ENCODE data around the gene SREBF1.
A peak's percentile ranks its signal among the peaks of the same experiment; 100 is the strongest.

Gene SREBF1

GRCh38 chr17:17840751-17841591, 4.2 kb upstream of the SREBF1 start:
- DNase-seq (ENCODE audit: low spot score), result no peak

GRCh38 chr17:17839791-17840707, 3.3 kb upstream of the SREBF1 start:
- peak; percentile 86 for DNase-seq (ENCODE audit: low spot score)

DNA sequence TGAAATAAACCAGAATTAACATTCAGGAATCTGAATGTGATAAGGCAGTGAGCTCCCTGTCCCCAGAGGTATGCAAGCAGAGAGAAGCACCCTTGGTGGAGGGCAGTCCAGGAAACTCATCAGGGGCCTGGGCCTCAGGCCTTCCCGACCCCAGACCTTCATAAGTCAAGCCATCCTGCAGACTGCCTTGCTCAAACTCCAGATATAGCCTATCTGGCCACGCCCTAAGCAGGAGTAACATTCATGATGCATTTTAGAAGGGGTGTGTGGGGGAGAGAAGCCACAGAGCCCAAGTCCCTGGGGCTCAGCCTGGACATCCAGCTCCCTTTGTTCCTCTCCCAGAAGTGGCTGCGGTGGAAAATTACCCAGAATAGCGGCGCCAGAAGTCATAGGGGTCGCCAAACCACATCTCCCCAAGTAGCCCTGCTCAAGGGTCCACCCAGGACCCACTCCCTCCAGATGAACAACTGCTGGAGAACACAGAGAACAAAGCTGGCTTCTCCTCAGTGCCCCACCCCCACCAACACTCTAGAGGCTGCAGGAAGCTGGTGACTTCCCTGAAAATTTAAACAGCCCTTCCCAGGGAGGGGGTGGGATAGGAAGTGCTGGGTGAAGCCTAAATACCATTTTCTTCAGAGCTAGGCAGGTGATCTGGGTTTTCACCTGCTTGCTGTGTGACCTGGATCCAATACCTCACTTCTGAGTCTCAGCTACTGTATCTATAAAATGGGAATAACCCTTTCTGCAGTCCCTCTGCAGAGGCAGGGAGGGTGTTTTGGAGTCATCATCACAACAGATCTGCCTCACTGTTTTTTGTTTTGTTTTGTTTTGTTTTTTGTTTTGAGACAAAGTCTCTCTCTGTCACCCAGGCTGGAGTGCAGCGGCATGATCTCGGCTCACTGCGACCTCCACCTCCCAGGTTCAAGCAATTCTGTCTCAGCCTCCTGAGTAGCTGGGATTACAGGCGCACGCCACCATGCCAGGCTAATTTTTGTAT, 1.5 kb upstream of the SREBF1 start:
- no peak for DNase-seq (ENCODE audit: low spot score)

DNA sequence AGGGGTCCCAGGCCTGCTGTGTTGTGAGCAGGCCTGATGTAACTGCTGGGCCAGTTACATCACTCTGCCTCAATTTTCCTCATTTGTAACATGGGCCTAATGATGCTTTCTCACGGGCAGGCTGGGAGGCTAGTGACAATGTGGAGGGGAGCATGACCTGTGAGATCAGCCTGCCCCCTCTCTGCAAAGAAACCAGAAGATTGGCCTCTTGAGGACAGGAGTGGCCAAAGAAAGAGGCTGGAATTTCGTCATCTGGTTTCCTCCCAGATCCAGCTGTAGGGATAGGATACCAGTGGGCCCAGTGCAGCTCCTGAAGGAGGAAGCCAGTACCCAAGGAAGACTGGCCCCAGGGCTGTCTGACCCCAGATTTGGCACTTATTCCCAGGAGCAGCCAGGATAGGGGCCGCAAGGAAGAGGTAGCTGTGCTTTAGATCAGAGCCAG, 615 bp upstream of the SREBF1 start:
- no peak for DNase-seq (ENCODE audit: low spot score)

- peak; percentile 98 for DNase-seq (ENCODE audit: low spot score)
Measured at GRCh38 chr17:17836250-17836817, 452 bp downstream of the SREBF1 start.

GRCh38 chr17:17835415-17836249, 1.2 kb downstream of the SREBF1 start:
- DNase-seq (ENCODE audit: low spot score), result no peak

DNA sequence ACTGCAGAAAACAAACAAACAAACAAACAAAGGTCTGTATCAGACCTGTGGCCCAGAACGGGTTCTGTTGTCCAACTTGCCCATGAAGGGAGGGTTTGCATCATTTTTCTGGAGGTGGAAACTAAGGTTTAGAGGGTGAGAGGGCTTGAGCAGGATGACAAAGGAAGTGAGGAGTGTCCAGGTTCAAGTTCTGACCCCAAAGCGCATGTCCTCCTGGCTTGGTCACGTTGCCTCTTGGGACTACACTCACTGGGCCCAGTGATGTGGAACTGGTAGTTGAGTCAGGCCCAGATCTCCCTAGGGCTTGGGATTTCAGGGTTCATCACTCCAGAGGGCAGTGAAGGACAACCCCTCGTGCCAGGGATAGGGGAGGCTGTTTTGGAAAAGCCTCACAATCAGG, 1.8 kb downstream of the SREBF1 start:
- DNase-seq (ENCODE audit: low spot score), result no peak

- no peak for DNase-seq (ENCODE audit: low spot score)
Measured at GRCh38 chr17:17833658-17834357, 3.0 kb downstream of the SREBF1 start.

DNA sequence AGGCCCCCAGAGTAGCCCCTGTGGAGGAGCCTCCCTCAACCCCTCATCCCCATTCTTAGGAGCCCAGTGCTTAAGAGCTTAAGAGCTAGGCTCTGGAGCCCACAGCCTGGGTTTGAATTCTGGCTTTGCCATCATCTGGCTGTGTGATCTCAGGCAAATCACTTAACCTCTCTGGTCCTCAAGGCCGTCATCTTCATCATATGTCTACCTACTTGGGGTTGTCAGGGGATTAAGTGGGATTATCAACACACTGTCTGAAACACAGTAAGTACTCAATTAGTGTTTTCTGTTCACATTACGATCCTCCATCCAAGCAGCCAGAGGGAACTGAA, 4.8 kb downstream of the SREBF1 start:
- no peak for DNase-seq (ENCODE audit: low spot score)

GRCh38 chr17:17831208-17832031, 5.4 kb downstream of the SREBF1 start:
- DNase-seq (ENCODE audit: low spot score), result no peak

DNA sequence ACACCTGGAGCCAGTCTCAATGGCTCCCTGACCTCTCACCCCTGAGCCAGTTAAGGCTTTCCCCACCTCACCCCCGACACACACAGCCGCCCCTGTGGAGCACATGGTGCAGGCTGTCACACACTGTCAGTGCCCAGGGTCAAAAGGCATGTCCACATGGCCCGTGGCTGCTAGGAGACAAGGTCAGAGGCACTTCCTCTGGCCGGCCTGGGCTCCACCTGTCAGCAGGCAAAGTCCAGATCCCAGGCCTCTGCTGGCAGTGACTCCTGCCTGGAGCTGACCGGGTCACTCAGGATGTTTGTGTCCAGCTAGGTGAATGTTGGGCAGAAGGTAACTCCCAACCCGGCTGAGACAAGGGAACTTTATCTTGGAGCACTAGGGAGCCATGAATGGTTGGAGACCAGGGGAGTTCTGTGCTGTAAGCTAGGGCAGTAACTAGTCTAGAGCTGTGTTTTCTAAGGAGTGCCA, 6.0 kb downstream of the SREBF1 start:
- DNase-seq (ENCODE audit: low spot score), result no peak

DNA sequence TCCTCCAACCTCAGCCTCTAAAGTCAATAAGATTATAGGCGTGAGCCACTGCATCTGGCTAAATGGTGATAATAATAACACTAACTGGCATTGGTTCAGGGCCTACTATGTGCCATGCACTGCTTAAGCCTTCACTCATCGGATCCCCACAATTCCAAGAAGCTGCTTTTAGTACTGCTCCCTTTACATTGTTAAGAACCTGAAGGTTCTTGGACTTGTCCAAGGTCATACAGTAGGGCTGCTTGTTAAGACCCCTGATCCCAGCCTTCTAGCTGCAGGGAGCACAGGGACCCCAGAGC, 6.6 kb downstream of the SREBF1 start:
- no peak for DNase-seq (ENCODE audit: low spot score)

DNA sequence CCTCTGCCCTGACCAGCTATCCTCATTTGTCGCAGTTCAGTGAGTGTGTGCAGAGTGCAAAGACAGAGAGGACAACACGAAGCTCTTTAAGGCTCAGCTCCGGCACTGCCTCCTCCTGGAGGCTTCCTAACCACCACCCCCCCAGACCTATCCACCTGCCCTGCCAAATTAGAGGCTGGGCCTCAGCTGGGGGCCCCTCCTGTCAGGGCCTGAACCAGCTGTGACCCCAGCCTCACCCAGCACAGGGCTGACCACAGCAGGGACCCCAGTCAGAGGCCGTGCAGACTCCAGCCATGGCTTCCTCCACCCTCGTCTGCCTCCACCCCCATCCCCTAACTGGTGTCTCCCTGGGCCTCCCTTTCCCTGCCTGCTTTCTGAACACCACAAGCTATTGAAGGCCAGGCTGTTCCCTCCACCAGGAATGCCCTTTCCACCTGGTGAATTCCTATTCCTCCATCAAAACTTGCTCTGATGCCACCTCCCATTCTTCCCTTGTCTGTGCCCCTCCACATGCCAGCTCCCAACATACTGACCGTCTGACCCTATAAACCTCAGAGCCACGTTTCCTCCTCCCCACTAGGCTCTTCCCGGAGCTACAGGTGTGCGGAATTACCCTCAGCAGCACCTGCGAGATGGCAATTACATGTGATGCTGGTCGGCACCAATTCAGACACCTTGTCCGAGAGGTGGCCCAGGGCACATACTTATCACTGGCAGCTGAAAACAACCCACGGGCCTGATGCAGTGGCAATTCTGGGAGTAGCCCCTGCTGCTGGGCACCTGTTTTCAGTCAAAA, 8.8 kb downstream of the SREBF1 start:
- no peak for DNase-seq (ENCODE audit: low spot score)

DNA sequence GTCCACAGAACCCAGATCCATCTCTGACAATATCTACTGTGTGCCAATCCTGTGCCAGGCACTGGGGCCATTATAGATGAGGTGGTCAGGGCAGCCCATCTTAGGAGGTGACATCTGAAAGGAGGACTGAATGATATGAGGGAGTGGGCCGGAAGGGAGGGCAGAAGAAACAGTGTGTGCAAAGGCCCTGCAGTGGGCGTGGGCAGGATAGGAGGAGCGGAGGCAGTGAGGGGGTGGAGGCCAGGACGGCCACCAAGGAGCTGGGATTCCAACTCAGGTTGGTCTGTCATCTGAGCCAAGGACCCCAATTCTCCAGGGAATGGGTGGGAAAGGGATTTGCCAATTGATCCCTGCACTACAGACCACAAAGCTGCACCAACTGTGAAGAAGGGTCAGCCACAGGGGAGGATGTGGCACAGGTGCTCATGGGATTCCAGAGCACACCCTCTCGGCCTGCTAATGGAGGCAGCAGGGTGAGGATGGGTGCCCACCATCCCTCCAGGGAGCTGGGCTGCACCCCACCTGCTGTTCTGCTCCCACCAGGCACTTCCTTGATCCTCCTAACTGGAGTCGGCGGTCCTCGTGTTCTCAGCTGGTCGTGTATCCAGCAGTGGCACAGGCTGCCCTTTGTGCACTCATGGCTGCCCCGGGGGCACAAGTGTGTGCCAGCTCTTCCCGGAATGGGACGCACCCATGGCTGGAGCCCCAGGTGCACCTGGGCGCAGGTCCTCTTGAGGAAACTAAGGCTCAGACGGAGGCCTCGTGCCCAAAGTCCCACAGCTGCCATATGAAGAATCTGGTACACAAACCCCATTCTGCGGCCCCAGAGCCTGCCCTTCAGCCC, 9.6 kb downstream of the SREBF1 start:
- DNase-seq (ENCODE audit: low spot score), result no peak

GRCh38 chr17:17826342-17826713, 10.5 kb downstream of the SREBF1 start:
- no peak for DNase-seq (ENCODE audit: low spot score)

DNA sequence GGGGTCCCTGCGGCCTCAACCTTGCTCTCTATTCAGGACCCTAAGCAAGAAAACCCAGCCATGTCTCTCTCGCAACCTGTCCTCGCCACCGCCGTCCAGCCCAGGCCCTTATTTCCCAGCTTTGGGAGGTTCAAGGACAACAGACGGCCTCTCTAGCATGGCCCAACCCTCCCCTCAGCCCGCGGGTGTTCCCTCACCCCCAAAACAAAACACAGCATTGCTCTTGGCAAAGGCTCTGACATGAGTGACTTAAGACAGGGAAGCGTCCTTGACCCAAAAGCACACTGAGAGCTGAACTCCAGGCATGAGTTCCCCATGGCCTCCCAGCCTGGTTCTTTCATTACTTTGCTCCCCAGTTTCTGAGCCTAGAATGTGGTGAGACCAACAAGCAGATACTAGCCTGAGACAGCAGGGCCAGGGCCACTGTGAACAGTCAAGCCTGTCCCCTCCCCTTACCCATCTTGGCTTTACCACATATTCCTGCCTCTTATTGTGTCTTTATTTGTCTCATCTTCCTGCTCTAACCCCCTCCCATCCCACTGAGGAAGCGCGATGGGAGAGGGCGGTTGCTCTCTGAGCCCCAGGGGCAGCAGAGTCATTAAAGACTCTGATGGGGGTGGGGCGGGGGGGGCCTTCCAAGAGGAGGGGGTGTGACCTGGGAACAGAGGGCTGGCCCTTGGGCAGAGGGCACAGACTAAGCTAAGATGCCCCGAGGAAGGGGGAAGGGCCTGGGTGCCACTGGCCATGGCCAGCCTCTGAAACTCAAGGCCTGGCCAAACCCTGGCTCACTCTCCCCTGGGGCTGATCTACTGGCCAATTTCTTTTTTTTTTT, 11.8 kb downstream of the SREBF1 start:
- no peak for DNase-seq (ENCODE audit: low spot score)

Data from left forelimb (tissue), 1 donor.